Large intestine (tissue), 3 donors: ENCODE results near the gene GRID1. TPM values are rescaled to one million over a fixed set of nuclear protein-coding genes. Genes with fewer than 3 reads are reported as not detected.

ENCODE experiments used
- DNase-seq, 2 donors: peaks; one replicate each; pipeline versions ENCODE4 v3.0.0 to v3.0.0-alpha.2; 2013
- H3K27ac ChIP-seq: one replicate; pipeline ENCODE4 v1.5.1; 2013; ENCODE audit warnings: low read length
- H3K27me3 ChIP-seq: 2 replicates; pipeline ENCODE4 v1.6.1; 2013; ENCODE audit warnings: low read length; ENCODE audit not compliant: control insufficient read depth, insufficient read depth
- H3K36me3 ChIP-seq: 2 replicates; pipeline ENCODE4 v1.6.1; 2013; ENCODE audit warnings: low read length; ENCODE audit not compliant: control insufficient read depth, insufficient read depth
- H3K4me1 ChIP-seq: one replicate; pipeline ENCODE4 v1.6.1; 2013; ENCODE audit warnings: low read length; ENCODE audit not compliant: control insufficient read depth, insufficient read depth
- H3K4me3 ChIP-seq: one replicate; pipeline ENCODE4 v1.5.1; 2013; ENCODE audit warnings: low read length
- H3K9me3 ChIP-seq: one replicate; pipeline ENCODE4 v1.6.1; 2013; ENCODE audit warnings: mild to moderate bottlenecking, low read depth, low read length, moderate library complexity; ENCODE audit not compliant: control insufficient read depth
- WGBS: methylation state at CpG from one replicate; pipeline ENCODE4 v1.1.5; 2013; ENCODE audit warnings: low lambda C conversion rate; ENCODE audit not compliant: insufficient coverage; 5-methylcytosine and 5-hydroxymethylcytosine counted together
- polyA plus RNA-seq: library from polyadenylated mRNA; unstranded; fragments of 120-200 nt; gene quantifications from one replicate; pipeline ENCODE4 v1.2.1, GENCODE V29; 2013

GRID1 gene
- polyA plus RNA-seq, 1 donor = 1.7 TPM

- peaks cover 3% of the 10 kb centered on the region for H3K27me3 ChIP-seq
- no peak for DNase-seq
- no peak overlapping the region for H3K4me3 ChIP-seq
- H3K27ac ChIP-seq = no peak overlapping the region
- no peaks in the 10 kb centered on the region for H3K36me3 ChIP-seq
- no peaks in the 10 kb centered on the region for H3K4me1 ChIP-seq
- WGBS = no CpG with 5 or more reads among the region's 3 CpGs
- H3K9me3 ChIP-seq = no peaks in the 10 kb centered on the region
Observed at GRCh38 chr10:86064219-86064618, 302.4 kb downstream of the GRID1 start.

DNA sequence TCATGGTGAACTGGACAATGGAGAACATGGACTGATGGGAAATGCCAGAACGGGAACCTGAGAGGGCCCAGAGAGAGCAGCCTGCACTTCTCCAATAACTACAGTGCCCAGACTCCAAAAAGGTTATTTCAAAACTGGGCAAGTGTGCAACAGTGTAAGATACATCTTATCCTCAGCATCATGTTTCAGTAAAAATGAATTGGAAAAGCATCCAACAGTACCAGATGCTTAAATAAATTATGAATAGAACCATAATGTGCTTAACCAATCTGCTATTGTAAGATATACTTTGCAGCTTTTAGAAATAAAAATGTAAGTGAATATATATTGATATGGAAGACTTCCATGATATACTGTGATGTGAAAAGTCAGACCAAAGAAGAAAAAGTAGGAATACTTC lies 303.3 kb downstream of the GRID1 start:
- no peaks in the 10 kb centered on the region for H3K36me3 ChIP-seq
- H3K27ac ChIP-seq = no peak overlapping the region
- WGBS = no CpG with 5 or more reads among the region's 1 CpG
- H3K9me3 ChIP-seq = no peaks in the 10 kb centered on the region
- H3K4me3 ChIP-seq = no peak overlapping the region
- H3K4me1 ChIP-seq = no peaks in the 10 kb centered on the region
- H3K27me3 ChIP-seq = peaks cover 3% of the 10 kb centered on the region
- DNase-seq = no peak

DNA sequence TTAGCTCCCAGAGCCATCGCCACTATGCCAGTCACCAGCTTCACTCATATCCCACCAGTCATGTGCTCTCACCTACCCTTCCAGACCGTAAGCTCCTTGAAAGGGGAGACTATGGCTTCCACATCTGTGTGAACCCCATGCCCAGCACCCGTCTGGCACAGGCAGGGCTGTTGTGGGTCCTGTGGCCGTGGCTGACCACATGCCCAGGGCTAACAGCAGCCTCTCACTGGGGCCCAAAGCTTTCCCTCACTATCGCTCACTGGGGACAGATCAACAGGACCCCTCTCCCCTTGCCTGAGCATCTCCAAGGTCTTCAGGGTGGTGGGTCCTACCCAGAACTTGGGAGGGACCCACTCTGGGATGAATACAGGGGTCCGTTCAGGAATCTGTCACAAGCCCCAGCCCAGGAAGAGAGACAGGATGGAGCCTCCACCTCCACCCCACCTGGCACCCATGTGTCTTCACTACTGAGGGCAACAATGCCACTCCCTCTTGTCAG lies 303.9 kb downstream of the GRID1 start:
- Histone ChIP-seq H3K36me3 (no peaks in the 10 kb centered on the region), H3K27ac (no peak overlapping the region), H3K9me3 (no peaks in the 10 kb centered on the region), H3K4me3 (no peak overlapping the region), H3K4me1 (no peaks in the 10 kb centered on the region), H3K27me3 (peaks cover 3% of the 10 kb centered on the region)
- no peak for DNase-seq
- WGBS = no CpG with 5 or more reads among the region's 6 CpGs

- Histone ChIP-seq H3K4me3 (no peak overlapping the region), H3K27me3 (peaks cover 3% of the 10 kb centered on the region), H3K4me1 (no peaks in the 10 kb centered on the region), H3K9me3 (no peaks in the 10 kb centered on the region), H3K27ac (no peak overlapping the region), H3K36me3 (no peaks in the 10 kb centered on the region)
- no peak for DNase-seq
- WGBS = no CpG with 5 or more reads among the region's 8 CpGs
Observed at GRCh38 chr10:86062198-86062550, 304.4 kb downstream of the GRID1 start.

- H3K27ac ChIP-seq = no peak overlapping the region
- H3K4me1 ChIP-seq = no peaks in the 10 kb centered on the region
- H3K4me3 ChIP-seq = no peak overlapping the region
- no peaks in the 10 kb centered on the region for H3K36me3 ChIP-seq
- no peaks in the 10 kb centered on the region for H3K9me3 ChIP-seq
- H3K27me3 ChIP-seq = no peaks in the 10 kb centered on the region
- WGBS = no CpG with 5 or more reads among the region's 7 CpGs
- no peak for DNase-seq
Observed at GRCh38 chr10:86061278-86062197, 305.1 kb downstream of the GRID1 start.

DNA sequence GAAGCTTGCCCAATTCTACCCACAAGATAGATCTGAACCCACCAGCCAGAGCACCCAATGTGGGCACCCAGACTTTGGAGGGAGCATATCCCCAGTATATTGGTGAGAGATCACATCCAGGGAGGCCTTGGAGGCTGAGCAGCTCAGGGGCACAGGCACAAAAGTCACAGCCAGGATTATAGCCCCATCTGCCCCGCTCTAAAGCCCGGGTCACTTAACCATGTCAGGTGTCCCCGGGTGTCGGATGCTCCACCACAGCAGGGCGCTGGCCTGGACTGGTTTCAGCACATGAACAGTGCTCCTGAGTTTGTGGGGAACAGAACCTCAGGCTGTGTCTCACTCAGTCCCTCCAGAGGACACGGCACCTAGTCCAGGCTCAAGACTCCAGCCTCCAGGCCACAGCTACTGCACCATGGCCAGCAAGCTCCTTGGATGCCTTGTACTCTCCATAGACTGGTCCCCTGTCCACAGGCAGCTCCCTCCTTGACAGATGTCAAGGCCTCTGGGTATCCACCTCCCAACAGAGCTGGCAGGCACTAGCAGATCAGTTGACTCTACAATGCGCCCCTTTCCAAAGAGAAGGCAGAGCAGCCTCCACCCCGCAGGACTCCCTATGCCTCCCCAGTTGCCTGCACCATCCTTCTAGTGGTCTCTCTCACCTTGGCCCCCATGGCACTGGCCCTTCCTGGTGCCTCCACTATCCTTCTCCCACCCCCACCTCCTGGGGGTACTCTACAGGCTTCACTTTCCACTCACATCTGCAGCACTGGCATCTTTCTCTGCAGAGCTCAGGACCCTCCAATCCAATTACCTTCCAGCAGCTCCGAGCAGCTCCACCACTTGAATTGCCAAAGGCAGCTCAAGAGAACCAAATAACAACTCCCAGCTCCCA lies 306.0 kb downstream of the GRID1 start:
- H3K27ac ChIP-seq = no peak overlapping the region
- H3K36me3 ChIP-seq = no peaks in the 10 kb centered on the region
- H3K27me3 ChIP-seq = no peaks in the 10 kb centered on the region
- WGBS = no CpG with 5 or more reads among the region's 9 CpGs
- no peak overlapping the region for H3K4me3 ChIP-seq
- no peak for DNase-seq
- H3K9me3 ChIP-seq = no peaks in the 10 kb centered on the region
- H3K4me1 ChIP-seq = no peaks in the 10 kb centered on the region

DNA sequence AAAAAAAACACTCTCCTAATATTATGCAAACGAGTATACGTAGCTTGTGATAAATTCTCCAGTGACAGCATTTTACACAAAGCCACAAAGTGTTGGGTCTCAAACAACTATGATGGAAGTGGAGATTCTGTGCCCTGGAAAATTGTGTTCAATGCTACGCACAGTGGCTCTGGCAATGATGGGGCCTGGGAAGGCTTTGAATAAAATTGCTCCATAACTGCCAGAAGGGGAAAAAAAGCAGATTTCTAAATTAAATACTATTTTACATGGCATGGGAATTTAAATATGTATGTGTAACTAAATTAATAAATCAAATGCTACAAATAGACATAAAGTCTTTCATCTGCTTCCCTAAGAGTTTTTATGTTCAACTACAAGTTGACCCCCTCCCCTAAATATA lies 306.7 kb downstream of the GRID1 start:
- no peaks in the 10 kb centered on the region for H3K4me1 ChIP-seq

GRCh38 chr10:86058964-86059363 lies 307.6 kb downstream of the GRID1 start:
- Histone ChIP-seq H3K9me3 (no peaks in the 10 kb centered on the region), H3K36me3 (no peaks in the 10 kb centered on the region), H3K27me3 (no peaks in the 10 kb centered on the region), H3K27ac (no peak overlapping the region), H3K4me1 (no peaks in the 10 kb centered on the region), H3K4me3 (no peak overlapping the region)
- no peak for DNase-seq
- no CpG with 5 or more reads among the region's 5 CpGs for WGBS

More for the DNA sequence above, 306.7 kb downstream of the GRID1 start:
- no peak overlapping the region for H3K27ac ChIP-seq
- H3K36me3 ChIP-seq = no peaks in the 10 kb centered on the region
- DNase-seq = no peak
- WGBS = no CpG with 5 or more reads among the region's 3 CpGs
- H3K27me3 ChIP-seq = no peaks in the 10 kb centered on the region
- H3K4me3 ChIP-seq = no peak overlapping the region
- no peaks in the 10 kb centered on the region for H3K9me3 ChIP-seq

GRCh38 chr10:86057708-86058107 lies 308.9 kb downstream of the GRID1 start:
- Histone ChIP-seq H3K36me3 (no peaks in the 10 kb centered on the region), H3K4me3 (no peak overlapping the region), H3K27me3 (no peaks in the 10 kb centered on the region), H3K9me3 (no peaks in the 10 kb centered on the region), H3K4me1 (no peaks in the 10 kb centered on the region), H3K27ac (no peak overlapping the region)
- WGBS = 80% methylated on average over 1 of the region's 5 CpGs
- no peak for DNase-seq

GRCh38 chr10:86056672-86057071 lies 309.9 kb downstream of the GRID1 start:
- Histone ChIP-seq H3K4me3 (no peak overlapping the region), H3K9me3 (no peaks in the 10 kb centered on the region), H3K4me1 (no peaks in the 10 kb centered on the region), H3K27me3 (no peaks in the 10 kb centered on the region), H3K27ac (no peak overlapping the region), H3K36me3 (no peaks in the 10 kb centered on the region)
- no CpG with 5 or more reads among the region's 6 CpGs for WGBS
- no peak for DNase-seq
